Type B pancreatic cell (in vitro differentiated cells): ENCODE results near the gene KLHL17. TPM values are rescaled to one million over a fixed set of nuclear protein-coding genes. Genes with fewer than 3 reads are reported as not detected.
A peak's percentile ranks its signal among the peaks of the same experiment; 100 is the strongest.

Experiments
- DNase-seq: peaks from one replicate; pipeline ENCODE4 v3.0.0; 2021; ENCODE audit warnings: mixed read lengths; ENCODE audit not compliant: unreplicated experiment; ENCODE audit errors: extremely low spot score
- H3K27ac Mint-ChIP-seq: 2 replicates; pipeline ENCODE4 v1.8.0; 2021; ENCODE audit warnings: mild to moderate bottlenecking, mixed read lengths
- H3K27me3 Mint-ChIP-seq: 2 replicates; pipeline ENCODE4 v1.8.0; 2021; ENCODE audit warnings: mixed read lengths
- H3K36me3 Mint-ChIP-seq: 2 replicates; pipeline ENCODE4 v1.8.0; 2021; ENCODE audit warnings: mixed read lengths
- H3K4me1 Mint-ChIP-seq: one replicate; pipeline ENCODE4 v1.8.0; 2021; ENCODE audit warnings: mixed read lengths; ENCODE audit not compliant: unreplicated experiment
- H3K4me3 Mint-ChIP-seq: 2 replicates; pipeline ENCODE4 v1.8.0; 2021; ENCODE audit warnings: mild to moderate bottlenecking, mixed read lengths
- H3K9me3 Mint-ChIP-seq: 2 replicates; pipeline ENCODE4 v1.8.0; 2021; ENCODE audit warnings: mixed read lengths
- total RNA-seq: library from RNA; stranded (reverse); gene quantifications from 2 replicates; pipeline ENCODE4 v1.2.1, GENCODE V29; 2021; ENCODE audit warnings: low replicate concordance
- TF ChIP-seq, protein P1 (sequence below): fragments of 200-600 bp; sonication (generic); conservative IDR thresholded peaks from 2 replicates; pipeline ENCODE4 v1.5.0; 2021; ENCODE audit warnings: antibody characterized with exemption, mild to moderate bottlenecking

Gene KLHL17
- total RNA-seq, 1 donor from 2014 or later = 42.2 TPM

DNA sequence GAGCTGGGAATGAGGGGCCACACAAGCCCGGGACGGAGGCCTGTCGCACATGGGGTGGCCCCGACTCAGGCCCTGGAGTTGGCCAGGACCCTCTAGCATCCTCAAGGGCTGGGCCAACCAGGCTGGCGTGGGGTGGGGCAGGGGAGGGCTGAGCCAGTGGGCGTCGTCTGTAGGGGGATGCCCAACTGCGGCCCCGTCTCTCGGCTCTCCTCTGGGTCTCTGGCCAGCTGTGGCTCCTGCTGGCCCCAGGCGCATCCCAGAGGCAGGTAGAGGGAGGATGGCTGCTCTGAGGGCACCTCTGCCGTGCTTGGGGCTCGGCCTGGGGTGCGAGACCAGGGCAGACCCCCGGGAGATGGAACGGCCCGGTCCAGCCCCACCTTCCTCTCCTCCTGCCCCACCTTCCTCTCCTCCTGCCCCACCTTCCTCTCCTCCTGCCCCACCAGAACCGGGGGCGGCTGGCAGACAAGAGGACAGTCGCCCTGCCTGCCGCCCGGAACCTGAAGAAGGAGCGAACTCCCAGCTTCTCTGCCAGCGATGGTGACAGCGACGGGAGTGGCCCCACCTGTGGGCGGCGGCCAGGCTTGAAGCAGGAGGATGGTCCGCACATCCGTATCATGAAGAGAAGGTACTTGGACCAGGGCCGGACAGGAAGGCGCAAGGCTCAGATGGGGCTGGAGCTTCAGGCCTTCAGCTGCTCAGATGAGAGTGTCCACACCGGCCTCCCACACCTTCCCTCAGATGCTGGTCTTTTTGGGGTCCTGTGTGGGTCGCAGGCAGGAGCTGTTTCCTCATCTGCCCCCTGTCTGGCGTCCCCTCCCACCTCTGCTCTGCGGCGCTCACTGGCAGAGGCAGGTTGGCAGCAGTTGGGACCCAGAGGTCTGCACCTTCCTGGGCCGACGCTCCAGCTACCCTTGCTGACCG is 30.4 kb upstream of the KLHL17 start:
- peaks cover 3% of the 10 kb centered on the region for H3K36me3 Mint-ChIP-seq
- DNase-seq = no peak
- peaks cover 17% of the 10 kb centered on the region for H3K4me1 Mint-ChIP-seq
- no peak overlapping the region for H3K4me3 Mint-ChIP-seq
- peaks cover 41% of the 10 kb centered on the region for H3K27me3 Mint-ChIP-seq
- no peaks in the 10 kb centered on the region for H3K9me3 Mint-ChIP-seq
- H3K27ac Mint-ChIP-seq = no peak overlapping the region
- TF ChIP-seq, protein P1, sequence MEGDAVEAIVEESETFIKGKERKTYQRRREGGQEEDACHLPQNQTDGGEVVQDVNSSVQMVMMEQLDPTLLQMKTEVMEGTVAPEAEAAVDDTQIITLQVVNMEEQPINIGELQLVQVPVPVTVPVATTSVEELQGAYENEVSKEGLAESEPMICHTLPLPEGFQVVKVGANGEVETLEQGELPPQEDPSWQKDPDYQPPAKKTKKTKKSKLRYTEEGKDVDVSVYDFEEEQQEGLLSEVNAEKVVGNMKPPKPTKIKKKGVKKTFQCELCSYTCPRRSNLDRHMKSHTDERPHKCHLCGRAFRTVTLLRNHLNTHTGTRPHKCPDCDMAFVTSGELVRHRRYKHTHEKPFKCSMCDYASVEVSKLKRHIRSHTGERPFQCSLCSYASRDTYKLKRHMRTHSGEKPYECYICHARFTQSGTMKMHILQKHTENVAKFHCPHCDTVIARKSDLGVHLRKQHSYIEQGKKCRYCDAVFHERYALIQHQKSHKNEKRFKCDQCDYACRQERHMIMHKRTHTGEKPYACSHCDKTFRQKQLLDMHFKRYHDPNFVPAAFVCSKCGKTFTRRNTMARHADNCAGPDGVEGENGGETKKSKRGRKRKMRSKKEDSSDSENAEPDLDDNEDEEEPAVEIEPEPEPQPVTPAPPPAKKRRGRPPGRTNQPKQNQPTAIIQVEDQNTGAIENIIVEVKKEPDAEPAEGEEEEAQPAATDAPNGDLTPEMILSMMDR = no peak

DNA sequence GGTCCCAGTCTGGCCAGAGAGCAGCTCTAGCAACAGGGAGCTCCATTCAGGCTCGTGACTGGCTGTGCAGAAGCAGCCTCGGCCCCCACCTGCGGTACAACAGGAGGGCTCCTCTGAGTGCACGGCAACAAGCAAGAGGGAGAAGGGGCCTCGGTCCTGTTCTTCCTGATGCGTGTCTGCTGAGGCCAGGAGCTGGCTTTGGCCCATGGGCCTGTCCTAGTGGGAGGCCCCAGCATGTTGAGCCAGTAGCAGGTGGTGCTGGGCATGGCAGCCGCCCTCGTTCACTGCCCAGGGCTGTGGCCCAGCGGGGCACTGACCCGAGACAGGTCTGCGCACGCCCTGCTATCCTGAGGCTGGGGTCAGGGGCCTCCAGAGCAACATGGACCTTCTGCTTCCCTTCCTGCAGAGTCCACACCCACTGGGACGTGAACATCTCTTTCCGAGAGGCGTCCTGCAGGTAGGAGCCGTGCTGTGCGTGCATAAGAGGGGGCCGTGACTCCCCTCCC is 29.7 kb upstream of the KLHL17 start:
- no peaks in the 10 kb centered on the region for H3K9me3 Mint-ChIP-seq
- TF ChIP-seq, protein P1 = no peak
- no peak for DNase-seq
- peaks cover 47% of the 10 kb centered on the region for H3K27me3 Mint-ChIP-seq
- peaks cover 3% of the 10 kb centered on the region for H3K36me3 Mint-ChIP-seq
- no peak overlapping the region for H3K27ac Mint-ChIP-seq
- peaks cover 19% of the 10 kb centered on the region for H3K4me1 Mint-ChIP-seq
- no peak overlapping the region for H3K4me3 Mint-ChIP-seq

DNA sequence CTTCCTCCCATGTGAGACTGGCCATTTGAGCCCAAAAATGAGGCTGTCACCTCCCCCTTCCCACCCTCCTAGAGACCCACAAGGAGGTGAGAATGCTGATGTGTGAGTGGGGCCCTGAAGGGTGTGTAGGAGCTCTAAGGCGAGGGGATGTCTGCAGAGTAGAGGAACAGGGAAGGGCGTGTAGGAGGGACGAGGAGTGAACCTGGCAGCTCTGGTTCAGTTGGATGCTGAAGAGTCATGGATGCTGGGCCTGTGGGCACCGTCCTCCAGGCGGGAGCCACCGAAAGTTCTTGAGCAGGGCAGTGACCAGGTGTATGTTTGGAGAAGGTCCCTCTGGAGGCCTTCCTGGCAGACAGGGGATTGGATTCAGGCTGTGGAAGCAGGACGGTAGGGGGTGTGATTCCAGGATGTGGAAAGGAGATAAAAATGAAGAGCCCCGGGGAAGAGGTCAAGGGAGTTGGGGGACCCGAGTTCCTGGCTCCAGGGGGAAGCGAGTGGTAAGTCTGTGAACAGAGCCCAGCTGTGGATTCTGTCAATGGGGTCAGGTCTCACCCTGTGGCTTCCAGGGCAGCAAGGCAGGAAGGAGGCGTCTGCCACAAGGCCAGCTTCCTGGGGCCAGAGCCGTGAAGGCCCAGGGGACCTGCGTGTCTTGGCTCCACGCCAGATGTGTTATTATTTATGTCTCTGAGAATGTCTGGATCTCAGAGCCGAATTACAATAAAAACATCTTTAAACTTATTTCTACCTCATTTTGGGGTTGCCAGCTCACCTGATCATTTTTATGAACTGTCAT is 28.8 kb upstream of the KLHL17 start:
- peaks cover 41% of the 10 kb centered on the region for H3K27me3 Mint-ChIP-seq
- peaks cover 15% of the 10 kb centered on the region for H3K4me1 Mint-ChIP-seq
- TF ChIP-seq, protein P1 = no peak
- DNase-seq = no peak
- peak overlapping the region; percentile 45 for H3K4me3 Mint-ChIP-seq
- no peak overlapping the region for H3K27ac Mint-ChIP-seq
- H3K36me3 Mint-ChIP-seq = peaks cover under 1% of the 10 kb centered on the region
- no peaks in the 10 kb centered on the region for H3K9me3 Mint-ChIP-seq

DNA sequence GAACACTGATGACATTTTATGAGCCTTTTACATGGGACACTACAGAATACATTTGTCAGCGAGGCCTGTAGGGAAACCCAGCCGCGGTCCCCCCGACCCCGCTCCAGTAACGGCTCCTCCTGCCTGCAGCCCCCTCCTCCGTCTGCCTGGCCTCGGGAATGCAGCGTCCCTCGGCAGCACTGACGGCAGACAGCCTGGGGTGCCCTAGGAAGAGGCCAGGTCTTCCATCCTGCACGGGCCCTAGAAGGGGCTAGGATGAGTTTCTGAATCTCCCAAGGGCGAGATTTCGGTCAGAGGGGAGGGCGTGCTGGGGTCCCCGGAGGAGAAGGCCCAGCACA is 28.2 kb upstream of the KLHL17 start:
- no peaks in the 10 kb centered on the region for H3K36me3 Mint-ChIP-seq
- H3K27ac Mint-ChIP-seq = no peak overlapping the region
- H3K4me3 Mint-ChIP-seq = no peak overlapping the region
- no peaks in the 10 kb centered on the region for H3K9me3 Mint-ChIP-seq
- TF ChIP-seq, protein P1 = no peak
- no peak for DNase-seq
- H3K4me1 Mint-ChIP-seq = peaks cover 12% of the 10 kb centered on the region
- peaks cover 39% of the 10 kb centered on the region for H3K27me3 Mint-ChIP-seq

GRCh38 chr1:932776-933602 is 27.4 kb upstream of the KLHL17 start:
- Mint-ChIP-seq H3K27ac (no peak overlapping the region), H3K4me3 (peak overlapping the region; percentile 47), H3K36me3 (no peaks in the 10 kb centered on the region), H3K9me3 (no peaks in the 10 kb centered on the region), H3K4me1 (peaks cover 16% of the 10 kb centered on the region), H3K27me3 (peaks cover 37% of the 10 kb centered on the region)
- TF ChIP-seq, protein P1 = no peak
- no peak for DNase-seq
